Activated T-cell treated with anti-CD3 and anti-CD28 coated beads, Interleukin-2, amount 50 U/mL, for 48 hours (primary cell): ENCODE data around the gene POLD3.
"Not testable (repeated sequence)": the region's sequence is repeated elsewhere in the genome, so short reads cannot be mapped to it uniquely, and the experiment has no call there.

ENCODE experiments used
- DNase-seq, 2 experiments: peaks; one replicate each; pipeline ENCODE4 v3.0.0-alpha.2; 2020

POLD3 gene

GRCh38 chr11:74583024-74583624 is 9.3 kb upstream of the POLD3 start:
- DNase-seq: no peak

- not testable (repeated sequence) for DNase-seq
Measured at GRCh38 chr11:74590492-74590891, 1.9 kb upstream of the POLD3 start.

DNA sequence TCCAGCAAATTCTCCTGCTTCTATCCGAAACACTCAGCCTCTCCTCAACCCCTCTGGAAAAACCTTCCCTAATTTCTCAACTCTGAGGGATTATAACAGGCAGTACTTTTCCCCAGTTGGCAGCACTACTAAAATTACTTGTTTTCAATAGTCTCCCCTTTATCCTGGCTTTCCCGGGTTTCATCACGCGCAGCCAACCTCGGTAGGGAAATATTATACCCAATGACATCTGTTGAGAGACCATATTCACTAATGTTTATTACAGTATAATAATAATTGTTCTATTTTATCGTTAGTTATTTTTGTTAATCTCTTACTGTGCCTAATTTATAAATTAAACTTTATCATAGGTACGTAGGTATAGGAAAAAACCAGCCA is 330 bp upstream of the POLD3 start:
- no peak for DNase-seq

DNA sequence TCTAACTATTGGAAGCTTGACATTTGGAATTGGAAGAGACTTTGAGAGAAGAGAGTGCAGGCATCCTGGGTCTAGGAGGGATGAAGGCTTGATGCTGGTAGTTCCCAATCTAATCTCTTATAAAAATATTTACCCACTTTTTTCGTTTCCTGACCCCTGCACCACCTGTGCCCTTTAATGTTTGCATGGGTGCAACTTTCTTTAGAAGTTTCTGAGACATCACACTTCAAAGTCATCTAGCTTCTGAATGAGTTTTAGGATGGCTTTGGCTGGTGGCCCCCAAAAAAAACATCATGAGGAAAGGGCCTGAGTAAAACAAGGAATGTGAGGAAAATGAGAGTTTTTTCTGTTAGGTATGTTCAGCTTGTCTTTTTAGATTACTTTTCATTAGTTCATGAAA is 1.1 kb downstream of the POLD3 start:
- DNase-seq: no peak

DNA sequence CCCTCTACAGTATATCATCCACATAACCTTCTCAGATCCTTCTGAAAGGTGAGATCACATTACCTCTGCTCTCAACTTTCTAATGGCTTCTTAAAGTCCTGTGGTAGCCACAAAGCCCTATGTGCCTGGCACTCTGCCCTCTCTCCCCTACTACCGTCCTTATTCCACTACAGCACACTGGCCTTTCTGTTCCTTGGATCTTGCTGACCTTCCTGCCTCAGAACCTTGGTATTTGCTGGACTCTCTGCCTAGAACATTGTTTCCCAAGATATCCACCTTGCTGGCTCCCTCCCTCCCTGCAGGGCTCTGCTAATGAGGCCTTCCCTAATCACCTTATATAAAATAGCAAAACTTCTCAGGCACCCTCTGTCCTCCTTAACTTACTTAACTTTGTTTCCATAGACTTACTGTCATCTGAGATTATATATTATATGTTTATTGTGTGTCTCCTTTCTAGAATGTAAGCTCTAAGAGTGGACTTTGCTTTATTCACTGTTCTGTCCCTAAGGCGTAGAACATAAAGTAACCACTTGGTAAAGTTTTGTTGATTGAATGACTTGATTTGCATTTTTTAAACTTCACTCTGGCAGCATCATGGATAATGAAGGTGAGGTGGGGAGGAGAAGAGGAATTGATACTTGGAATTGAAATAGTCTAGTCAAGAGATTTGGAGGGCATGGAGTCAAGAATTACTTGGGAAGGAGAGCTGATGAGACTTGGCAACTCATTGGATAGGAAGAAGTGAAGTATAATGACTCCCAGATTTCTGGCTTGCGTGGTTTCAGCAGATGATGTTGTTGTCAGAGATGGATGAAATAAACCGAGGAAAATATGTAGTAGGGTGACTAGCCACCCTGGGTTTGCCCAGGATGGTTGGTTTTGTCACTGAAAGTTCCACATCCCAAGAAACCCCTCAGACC is 10.5 kb downstream of the POLD3 start:
- DNase-seq: no peak

DNA sequence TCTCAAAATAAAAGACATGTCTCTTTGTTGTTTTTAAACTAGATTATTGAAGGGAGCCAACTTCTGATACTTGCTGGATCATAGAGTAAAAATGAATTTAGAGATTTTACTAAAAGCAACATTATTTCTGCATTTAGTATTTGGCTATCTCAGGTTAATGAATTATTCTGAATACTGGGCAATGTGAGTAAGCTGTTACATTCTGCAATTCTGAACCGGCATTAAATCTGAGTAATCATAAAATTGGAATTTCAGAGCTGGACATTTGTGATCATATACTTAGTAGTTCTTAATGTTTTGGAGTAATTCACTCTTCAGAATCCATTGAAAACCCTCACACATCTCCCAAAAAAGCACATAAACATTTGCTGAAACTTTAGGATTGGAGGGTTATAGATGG is 11.5 kb downstream of the POLD3 start:
- DNase-seq: no peak

- DNase-seq: no peak
Measured at GRCh38 chr11:74604311-74604710, 11.9 kb downstream of the POLD3 start.

DNA sequence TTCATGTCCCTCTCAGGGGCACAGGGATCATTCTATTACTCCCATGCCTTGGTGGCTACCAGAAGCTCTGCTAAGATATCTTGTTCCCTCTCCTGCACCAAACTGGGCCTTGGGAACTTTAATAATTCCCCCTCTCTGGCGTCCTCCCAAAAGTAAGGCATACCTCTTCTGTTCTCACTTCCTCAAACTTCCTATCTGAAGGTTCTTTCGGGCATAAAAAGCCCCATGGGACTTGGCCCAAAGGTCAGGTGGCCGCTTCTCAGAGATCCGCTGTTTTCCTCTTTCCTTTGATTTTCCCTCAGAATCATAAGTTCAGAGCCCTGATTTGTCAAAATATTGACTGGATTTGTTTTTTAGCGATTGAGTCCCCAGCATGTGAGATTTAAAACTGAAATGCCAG is 13.0 kb downstream of the POLD3 start:
- no peak for DNase-seq

DNA sequence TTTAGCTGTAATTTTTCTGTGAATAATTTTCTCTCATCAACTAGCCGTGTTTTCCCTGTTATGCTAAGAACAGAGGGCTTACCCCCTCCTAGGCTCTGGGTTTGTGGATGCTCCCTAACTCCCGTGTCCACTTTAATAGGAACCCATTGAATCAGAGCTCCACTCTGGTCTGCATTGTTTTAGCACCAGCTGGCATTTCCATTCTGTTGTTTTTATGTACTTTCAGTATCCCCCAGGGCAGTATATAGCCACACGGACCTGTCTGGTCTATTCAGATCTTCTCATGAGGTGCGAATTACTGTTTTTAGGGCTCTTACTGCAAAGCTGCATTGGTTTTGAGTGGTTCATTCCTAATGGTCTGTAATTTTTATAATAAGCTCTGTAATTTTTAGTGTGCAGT is 16.0 kb downstream of the POLD3 start:
- no peak for DNase-seq

GRCh38 chr11:74611369-74611861 is 19.0 kb downstream of the POLD3 start:
- DNase-seq: no peak

DNA sequence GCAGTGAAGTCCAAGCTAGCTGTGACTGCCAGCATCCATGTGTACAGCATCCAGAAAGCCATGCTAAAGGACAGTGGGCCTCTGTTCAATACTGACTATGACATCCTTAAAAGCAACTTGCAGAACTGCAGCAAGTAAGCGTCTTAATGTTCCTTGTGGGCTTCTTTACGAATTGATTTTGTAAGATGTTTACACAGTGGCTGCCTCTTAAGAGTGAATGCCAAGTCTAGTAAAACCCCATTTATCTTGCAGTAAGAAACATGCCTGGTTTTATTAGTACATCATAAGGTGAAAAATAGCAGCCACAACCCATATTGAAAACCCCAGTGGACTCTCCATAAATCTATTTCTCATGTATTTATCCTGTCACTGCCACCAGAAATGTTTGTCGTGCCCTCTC is 20.5 kb downstream of the POLD3 start:
- no peak for DNase-seq

GRCh38 chr11:74615311-74615710 is 22.9 kb downstream of the POLD3 start:
- no peak for DNase-seq

- DNase-seq: no peak
Measured at GRCh38 chr11:74615988-74616387, 23.6 kb downstream of the POLD3 start.

DNA sequence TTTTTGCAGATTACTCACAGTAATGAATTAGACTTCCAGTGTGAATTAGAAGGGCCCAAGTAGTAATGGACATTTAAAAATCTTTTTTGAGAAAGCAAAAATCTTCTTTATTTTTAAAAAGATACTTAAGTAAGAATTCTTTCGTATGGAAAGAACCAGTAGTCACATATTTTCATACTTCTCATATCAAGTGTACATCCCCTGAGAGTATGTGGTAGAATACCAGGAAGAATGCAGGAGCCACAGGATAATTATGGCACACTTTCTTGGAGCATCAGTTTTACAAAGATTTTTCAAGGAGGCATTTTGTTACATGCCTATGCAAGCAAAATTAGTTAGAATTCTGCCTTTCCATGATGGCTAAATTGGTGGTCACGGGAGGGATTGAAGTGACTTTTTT is 28.1 kb downstream of the POLD3 start:
- no peak for DNase-seq

DNA sequence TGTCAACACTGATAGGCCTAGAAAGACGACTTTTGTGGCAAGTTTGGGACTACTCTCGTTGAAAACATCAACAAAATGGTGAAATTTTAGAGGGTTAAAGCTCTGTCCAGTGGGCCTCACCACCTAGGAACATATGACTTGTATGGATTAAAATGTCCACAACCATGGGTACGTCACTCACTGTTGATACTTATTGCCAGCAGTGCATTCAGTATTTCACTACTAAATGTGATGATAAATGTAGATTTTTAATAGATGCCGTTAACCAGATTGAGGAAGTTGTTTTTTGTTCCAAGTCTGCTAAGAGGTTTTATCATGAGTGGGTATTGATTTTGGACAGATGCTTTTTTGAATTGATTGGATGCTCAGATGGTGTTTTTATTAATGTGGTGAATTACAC is 33.7 kb downstream of the POLD3 start:
- DNase-seq: no peak

GRCh38 chr11:74626604-74627003 is 34.2 kb downstream of the POLD3 start:
- no peak for DNase-seq

- no peak for DNase-seq
Measured at GRCh38 chr11:74627381-74627780, 35.0 kb downstream of the POLD3 start.

DNA sequence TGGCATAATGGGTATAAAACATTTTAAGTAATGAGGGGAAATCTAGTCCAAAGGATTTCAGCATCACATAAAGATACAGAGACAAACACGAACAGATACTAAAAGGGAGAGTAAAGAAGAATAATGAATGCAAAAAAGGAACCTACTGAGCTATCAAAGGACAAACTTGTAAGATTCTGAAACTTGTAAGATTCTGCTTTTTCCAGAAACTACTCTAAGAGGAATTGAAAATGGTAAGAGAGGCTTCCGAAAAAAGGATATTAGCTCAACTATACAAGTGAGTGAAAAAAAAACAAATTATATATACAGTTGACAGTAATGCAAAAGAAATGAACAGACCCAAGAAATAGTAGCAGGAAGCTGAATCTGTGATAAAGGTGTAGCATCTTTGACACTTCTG is 37.7 kb downstream of the POLD3 start:
- DNase-seq: no peak

DNA sequence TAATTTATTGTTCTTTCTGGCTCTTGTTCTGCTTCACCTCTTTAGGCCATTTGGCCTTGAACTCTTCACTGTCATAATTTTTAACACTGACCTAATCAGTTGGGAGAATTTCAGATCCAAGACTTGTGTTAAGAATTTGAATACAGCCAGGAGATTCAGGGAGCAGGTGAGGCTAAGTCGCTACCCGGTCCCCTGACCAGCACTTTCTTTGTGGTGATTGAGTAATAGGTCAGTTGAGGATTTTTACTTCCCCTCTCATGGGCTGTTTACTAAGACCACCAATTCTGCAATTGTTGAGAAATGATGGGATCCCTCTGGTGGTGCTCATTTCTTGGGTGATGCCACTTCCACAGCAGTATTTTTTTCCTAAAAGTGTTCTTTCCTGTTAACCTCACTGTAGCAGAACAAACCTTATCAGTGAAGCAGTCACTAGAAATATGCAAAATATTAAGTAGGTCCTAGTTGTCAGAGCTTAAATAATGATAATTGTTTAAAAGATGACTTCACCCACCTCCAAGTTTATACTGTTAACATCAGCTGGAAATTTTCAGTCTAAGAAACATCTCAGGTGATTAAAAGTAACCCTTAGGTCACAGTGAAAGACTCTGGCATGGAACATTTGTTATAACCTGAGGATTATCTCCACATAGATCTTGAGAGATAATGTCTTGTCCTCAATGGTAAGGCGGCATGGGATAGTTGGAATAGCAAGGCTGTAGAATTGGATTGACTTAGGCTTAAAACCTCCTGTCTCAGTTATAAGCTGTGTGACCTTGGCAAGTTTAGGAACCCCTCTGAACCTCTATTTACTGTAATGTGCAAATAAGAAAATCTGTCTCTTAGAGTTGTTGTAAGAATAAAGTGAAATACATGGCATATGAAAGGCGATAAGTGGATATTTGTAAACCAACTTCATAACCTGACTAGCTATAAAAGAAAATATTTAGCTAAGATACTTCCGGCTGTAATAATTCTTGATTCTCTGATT is 41.3 kb downstream of the POLD3 start:
- DNase-seq: no peak

GRCh38 chr11:74634537-74634936 is 42.2 kb downstream of the POLD3 start:
- DNase-seq: no peak

GRCh38 chr11:74636630-74637184 is 44.3 kb downstream of the POLD3 start:
- DNase-seq: no peak

GRCh38 chr11:74637700-74638099 is 45.3 kb downstream of the POLD3 start:
- DNase-seq: no peak

- no peak for DNase-seq
Measured at GRCh38 chr11:74638869-74639268, 46.5 kb downstream of the POLD3 start.
